ENCODE data around the gene GPR146.

DNA sequence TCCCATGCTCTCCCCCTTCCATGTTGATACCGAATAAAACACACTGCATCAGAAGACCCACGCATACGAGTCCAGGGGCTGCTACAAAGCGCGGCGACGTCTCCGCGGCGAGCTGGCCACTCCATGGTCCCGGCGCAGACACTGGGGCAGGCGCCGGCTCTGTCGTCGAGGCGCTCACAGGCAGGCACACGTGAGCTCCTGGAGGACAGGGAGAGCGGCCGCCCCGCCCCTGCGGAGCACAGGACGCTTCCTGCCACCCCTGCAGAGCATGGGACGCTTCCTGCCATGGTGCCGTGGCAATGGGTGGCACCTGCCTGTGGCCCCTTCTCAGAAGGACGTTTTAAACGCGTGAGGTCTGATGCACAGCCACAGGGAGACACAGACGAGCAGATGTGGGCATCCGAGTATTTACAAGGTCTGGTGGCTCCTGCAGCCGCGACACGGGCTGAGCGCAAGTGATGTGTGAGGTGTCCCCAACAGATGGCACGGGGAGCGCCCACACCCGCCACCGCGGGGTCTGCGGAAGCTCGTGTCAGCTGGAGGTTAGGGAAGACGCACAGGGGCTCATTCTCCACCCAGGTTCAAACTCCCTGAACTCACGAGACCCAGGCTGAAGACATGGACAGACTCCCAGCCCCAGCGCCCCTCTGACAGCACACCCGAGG lies 21.4 kb upstream of the GPR146 start:
- TF ChIP-seq NR2F6 (CRISPR knock-in tag; IDR thresholded peaks at IDR 0.05) (no peak), POLR2H (tag; IDR thresholded peaks at IDR 0.05; ENCODE audit: low read depth) (no peak), FOXK2 (conservative IDR thresholded peaks at IDR 0.05 in 1 of 2, IDR thresholded peaks at IDR 0.05 in 1 of 2; ENCODE audit: low read depth in 2 of 2) (no peak)
